ENCODE measurements around the gene PCSK5. TPM values are rescaled to one million over a fixed set of nuclear protein-coding genes. Genes with fewer than 3 reads are reported as not detected.

The PCSK5 gene
- total and polyA plus RNA-seq, 2 donors (not counting 3 experiments of a cell fraction or from before 2014, with no cell fraction given): 2.6 to 4.8 TPM

DNA sequence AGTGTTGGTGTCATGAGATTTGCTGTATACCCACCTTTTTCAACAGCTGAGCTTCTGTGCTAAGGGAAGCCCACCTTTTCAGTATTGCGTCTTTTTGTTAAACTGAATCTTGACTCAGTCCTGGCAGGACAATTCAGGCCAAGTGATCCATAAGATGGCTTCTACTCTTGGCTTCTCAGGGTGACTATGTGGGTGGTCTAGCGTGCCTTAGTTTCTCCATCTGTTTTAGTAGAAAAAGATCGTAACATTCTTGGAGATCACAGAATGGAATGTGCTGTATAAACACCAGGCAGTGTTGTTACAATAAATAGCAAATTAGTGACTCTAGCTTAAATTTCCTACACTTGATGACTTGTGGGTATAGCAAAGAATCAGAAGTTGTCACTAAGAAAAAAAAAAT, 66.6 kb downstream of the PCSK5 start:
- no TSS peak for BruUV-seq (replicated peaks)
- no peaks in the 10 kb centered on the region for H3K9me3 ChIP-seq (replicated peaks; ENCODE audit: control insufficient read depth, insufficient read depth, low read length)
- H3K79me2 ChIP-seq (ENCODE audit: control insufficient read depth, insufficient read depth, low read length): no peaks in the 10 kb centered on the region
- no peak overlapping the region for H3K4me3 ChIP-seq (replicated peaks in 1 of 3; ENCODE audit: insufficient read depth in 1 of 3, low read depth in 1 of 3, low read length in 3 of 3)
- no peaks in the 10 kb centered on the region for H3K9me1 ChIP-seq (replicated peaks; ENCODE audit: control insufficient read depth, extremely low read depth, insufficient read depth, low read length)
- POLR2A ChIA-PET: no interaction called here
- TF ChIP-seq, protein P1, sequence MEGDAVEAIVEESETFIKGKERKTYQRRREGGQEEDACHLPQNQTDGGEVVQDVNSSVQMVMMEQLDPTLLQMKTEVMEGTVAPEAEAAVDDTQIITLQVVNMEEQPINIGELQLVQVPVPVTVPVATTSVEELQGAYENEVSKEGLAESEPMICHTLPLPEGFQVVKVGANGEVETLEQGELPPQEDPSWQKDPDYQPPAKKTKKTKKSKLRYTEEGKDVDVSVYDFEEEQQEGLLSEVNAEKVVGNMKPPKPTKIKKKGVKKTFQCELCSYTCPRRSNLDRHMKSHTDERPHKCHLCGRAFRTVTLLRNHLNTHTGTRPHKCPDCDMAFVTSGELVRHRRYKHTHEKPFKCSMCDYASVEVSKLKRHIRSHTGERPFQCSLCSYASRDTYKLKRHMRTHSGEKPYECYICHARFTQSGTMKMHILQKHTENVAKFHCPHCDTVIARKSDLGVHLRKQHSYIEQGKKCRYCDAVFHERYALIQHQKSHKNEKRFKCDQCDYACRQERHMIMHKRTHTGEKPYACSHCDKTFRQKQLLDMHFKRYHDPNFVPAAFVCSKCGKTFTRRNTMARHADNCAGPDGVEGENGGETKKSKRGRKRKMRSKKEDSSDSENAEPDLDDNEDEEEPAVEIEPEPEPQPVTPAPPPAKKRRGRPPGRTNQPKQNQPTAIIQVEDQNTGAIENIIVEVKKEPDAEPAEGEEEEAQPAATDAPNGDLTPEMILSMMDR (IDR thresholded peaks at IDR 0.05; ENCODE audit: extremely low read depth in 1 of 2, insufficient read depth in 1 of 2, low read depth in 1 of 2, low read length in 2 of 2): no peak
- TF ChIP-seq MYC (IDR thresholded peaks at IDR 0.05; ENCODE audit: low read depth, low read length) (no peak), POLR2A (IDR thresholded peaks at IDR 0.05; ENCODE audit: low read depth, low read length) (no peak), POLR2AphosphoS5 (IDR thresholded peaks at IDR 0.05; ENCODE audit: insufficient read depth, low read depth, low read length) (no peak), GATA2 (IDR thresholded peaks at IDR 0.05; ENCODE audit: insufficient read depth, insufficient read length, low read depth, low read length) (no peak), EZH2 (IDR thresholded peaks at IDR 0.05; ENCODE audit: borderline replicate concordance, low read depth, low read length, severe bottlenecking) (no peak), JUN (IDR thresholded peaks at IDR 0.05; ENCODE audit: borderline replicate concordance, insufficient read depth, insufficient read length, low read depth) (no peak), FOS (IDR thresholded peaks at IDR 0.05; ENCODE audit: borderline replicate concordance, insufficient read depth, low read length) (no peak)
- TF ChIP-seq, protein P2, sequence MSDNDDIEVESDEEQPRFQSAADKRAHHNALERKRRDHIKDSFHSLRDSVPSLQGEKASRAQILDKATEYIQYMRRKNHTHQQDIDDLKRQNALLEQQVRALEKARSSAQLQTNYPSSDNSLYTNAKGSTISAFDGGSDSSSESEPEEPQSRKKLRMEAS (IDR thresholded peaks at IDR 0.05; ENCODE audit: insufficient read depth, insufficient read length): no peak
- H3K9ac ChIP-seq (replicated peaks; ENCODE audit: extremely low read depth, insufficient read depth, low read length): no peak overlapping the region
- H3K4me1 ChIP-seq (ENCODE audit: control insufficient read depth, extremely low read depth, insufficient read depth, low read length): no peaks in the 10 kb centered on the region
- intact Hi-C loops (cut with micrococcal nuclease): no loop called here
- no peak for FAIRE-seq
- no peaks in the 10 kb centered on the region for H4K20me1 ChIP-seq (replicated peaks; ENCODE audit: control insufficient read depth, extremely low read depth, insufficient read depth, low read length)
- no peak overlapping the region for H2AFZ ChIP-seq (ENCODE audit: low read depth, low read length)
- no peak for DNase-seq (ENCODE audit: low read depth, low spot score)
- H3K4me2 ChIP-seq (ENCODE audit: insufficient read depth, low read length): no peak overlapping the region
- dilution Hi-C loops (cut with MboI; ENCODE audit: extremely low pct_ligation_motif_present, low sequenced_read_pairs): no loop called here
- H3K36me3 ChIP-seq (ENCODE audit: control insufficient read depth in 2 of 2, extremely low read depth in 1 of 2, insufficient read depth in 2 of 2, low read length in 2 of 2): no peaks in the 10 kb centered on the region
- CTCF ChIA-PET: no interaction called here
- H3K27me3 ChIP-seq (ENCODE audit: control insufficient read depth in 2 of 2, insufficient read depth in 2 of 2, low read length in 2 of 2): no peaks in the 10 kb centered on the region
- H3K27ac ChIP-seq (ENCODE audit: insufficient read depth, low read depth, low read length): no peak overlapping the region
